Cardiac muscle cell (in vitro differentiated cells and primary cell): Measurements from ENCODE around the gene ABCA4. TPM values are rescaled to one million over a fixed set of nuclear protein-coding genes. Genes with fewer than 3 reads are reported as not detected.
"Not testable (repeated sequence)": the region's sequence is repeated elsewhere in the genome, so short reads cannot be mapped to it uniquely, and the experiment has no call there.

Source experiments
- DNase-seq, 2 donors: peaks; one replicate each; pipeline versions ENCODE4 v3.0.0 to v3.0.0-alpha.2; 2010 to 2017; ENCODE audit warnings: low read depth in 1 of 2, low spot score in 1 of 2
- H3K27ac ChIP-seq: fragments of 200-600 bp; sonication (generic); 2 replicates; pipeline ENCODE4 v1.5.1; 2016
- H3K27me3 ChIP-seq: fragments of 200-600 bp; sonication (generic); 2 replicates; pipeline ENCODE4 v1.6.0; 2016; ENCODE audit warnings: control low read depth
- H3K36me3 ChIP-seq: fragments of 200-600 bp; sonication (generic); 2 replicates; pipeline ENCODE4 v1.5.1; 2016; ENCODE audit warnings: control low read depth
- H3K4me1 ChIP-seq: fragments of 200-600 bp; sonication (generic); 2 replicates; pipeline ENCODE4 v1.8.1; 2017; ENCODE audit warnings: low read depth, mild to moderate bottlenecking, mixed run types
- H3K4me3 ChIP-seq: fragments of 200-600 bp; sonication (generic); 2 replicates; pipeline ENCODE4 v1.5.1; 2016; ENCODE audit warnings: mild to moderate bottlenecking
- H3K9me3 ChIP-seq: fragments of 200-600 bp; sonication (generic); 2 replicates; pipeline ENCODE4 v1.5.1; 2017; ENCODE audit warnings: low read depth, mild to moderate bottlenecking, control low read depth
- CTCF ChIP-seq: IDR thresholded peaks from 2 replicates; pipeline ENCODE4 v1.5.1; 2012; ENCODE audit warnings: low read depth, mild to moderate bottlenecking, low read length
- polyA plus RNA-seq: library from polyadenylated mRNA; unstranded; fragments of >200 nt; fragmentation: Nextera tagmentation; extraction: Ambion mirVana; gene quantifications from 2 replicates; pipeline ENCODE4 v1.2.1, GENCODE V29; 2016
- total RNA-seq: library from RNA; depleted of rRNA; stranded (reverse); fragments of >200 nt; gene quantifications from 2 replicates; pipeline ENCODE4 v1.2.3, GENCODE V29; 2016

The ABCA4 gene
- total and polyA plus RNA-seq, 2 experiments from 2014 or later: 0.15 TPM; not detected in 1

- no peaks in the 10 kb centered on the region for H3K27me3 ChIP-seq
- H3K9me3 ChIP-seq: no peaks in the 10 kb centered on the region
- peak in 1 of 2 donors; percentile 63 for DNase-seq
- H3K4me1 ChIP-seq: no peaks in the 10 kb centered on the region
- no peak overlapping the region for H3K27ac ChIP-seq
- no peaks in the 10 kb centered on the region for H3K36me3 ChIP-seq
- TF ChIP-seq CTCF: no peak
- H3K4me3 ChIP-seq: no peak overlapping the region
These were observed 35.2 kb upstream of the ABCA4 start for GRCh38 chr1:94156096-94156625.

GRCh38 chr1:94154989-94155388, 34.0 kb upstream of the ABCA4 start:
- H3K4me1 ChIP-seq: no peaks in the 10 kb centered on the region
- no peak overlapping the region for H3K27ac ChIP-seq
- DNase-seq: peak in 1 of 2 donors; percentile 48
- no peak for TF ChIP-seq CTCF
- no peak overlapping the region for H3K4me3 ChIP-seq
- H3K36me3 ChIP-seq: no peaks in the 10 kb centered on the region
- no peaks in the 10 kb centered on the region for H3K9me3 ChIP-seq
- no peaks in the 10 kb centered on the region for H3K27me3 ChIP-seq

- no peak overlapping the region for H3K4me3 ChIP-seq
- H3K27me3 ChIP-seq: no peaks in the 10 kb centered on the region
- H3K27ac ChIP-seq: no peak overlapping the region
- no peak for DNase-seq
- H3K4me1 ChIP-seq: no peaks in the 10 kb centered on the region
- no peaks in the 10 kb centered on the region for H3K36me3 ChIP-seq
- no peak for TF ChIP-seq CTCF
- H3K9me3 ChIP-seq: no peaks in the 10 kb centered on the region
These were observed 32.2 kb upstream of the ABCA4 start for GRCh38 chr1:94153133-94153532.

GRCh38 chr1:94149166-94149565, 28.2 kb upstream of the ABCA4 start:
- H3K4me1 ChIP-seq, H3K4me3 ChIP-seq, H3K9me3 ChIP-seq, H3K36me3 ChIP-seq, DNase-seq, H3K27ac ChIP-seq, H3K27me3 ChIP-seq: not testable (repeated sequence)

GRCh38 chr1:94146273-94146672, 25.3 kb upstream of the ABCA4 start:
- no peaks in the 10 kb centered on the region for H3K9me3 ChIP-seq
- H3K4me1 ChIP-seq: no peaks in the 10 kb centered on the region
- H3K27me3 ChIP-seq: no peaks in the 10 kb centered on the region
- H3K4me3 ChIP-seq: no peak overlapping the region
- no peaks in the 10 kb centered on the region for H3K36me3 ChIP-seq
- no peak for DNase-seq
- no peak overlapping the region for H3K27ac ChIP-seq
- TF ChIP-seq CTCF: no peak

- Histone ChIP-seq H3K27me3 (no peaks in the 10 kb centered on the region), H3K9me3 (no peaks in the 10 kb centered on the region), H3K36me3 (no peaks in the 10 kb centered on the region), H3K4me1 (no peaks in the 10 kb centered on the region), H3K27ac (no peak overlapping the region), H3K4me3 (no peak overlapping the region)
- DNase-seq: no peak
- no peak for TF ChIP-seq CTCF
These were observed 23.9 kb upstream of the ABCA4 start for GRCh38 chr1:94144836-94145235.
